Activated CD8-positive, alpha-beta memory T cell treated with anti-CD3 and anti-CD28 coated beads, Interleukin-2, amount 50 U/mL, for 1 hour (primary cell): ENCODE data around the gene RETREG2.

ENCODE experiments used
- DNase-seq: peaks from one replicate; pipeline ENCODE4 v3.0.0-alpha.2; 2020; ENCODE audit errors: extremely low read depth

The RETREG2 gene

GRCh38 chr2:219214141-219214540, 36.1 kb downstream of the RETREG2 start:
- no peak for DNase-seq

- DNase-seq = no peak
Measured at GRCh38 chr2:219214786-219215185, 36.7 kb downstream of the RETREG2 start.

DNA sequence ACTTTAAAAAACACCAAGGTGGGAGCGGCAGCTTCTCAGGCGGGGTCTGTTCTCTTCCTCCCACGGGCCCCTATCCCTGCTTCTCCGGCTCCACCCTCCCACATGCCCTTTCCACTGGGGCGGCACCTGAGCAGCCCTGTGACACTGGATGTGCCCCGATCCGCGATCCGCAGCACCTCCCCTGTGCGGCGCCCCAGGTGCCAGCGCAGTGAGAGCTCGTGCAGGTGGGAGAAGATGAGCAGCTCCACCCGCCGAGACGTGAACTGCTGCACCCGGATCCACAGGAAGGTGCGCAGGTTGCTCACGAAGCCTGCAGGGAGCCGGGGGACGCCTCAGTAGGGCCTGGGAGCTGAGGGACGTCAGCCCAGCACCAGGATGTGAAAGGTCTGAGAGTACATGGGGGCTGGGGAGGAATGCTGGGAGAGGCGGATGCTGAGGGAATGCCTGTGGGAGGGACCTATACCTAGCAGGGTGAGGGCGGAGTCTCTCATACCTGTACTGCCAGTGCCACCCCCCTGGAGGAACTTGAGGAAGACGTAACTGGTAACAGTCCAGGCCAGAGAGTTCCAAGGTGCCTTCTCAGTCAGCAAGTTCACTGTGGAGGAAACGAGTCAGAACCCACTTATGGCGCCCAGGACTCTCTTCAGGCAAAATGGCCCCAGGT, 37.9 kb downstream of the RETREG2 start:
- no peak for DNase-seq

DNA sequence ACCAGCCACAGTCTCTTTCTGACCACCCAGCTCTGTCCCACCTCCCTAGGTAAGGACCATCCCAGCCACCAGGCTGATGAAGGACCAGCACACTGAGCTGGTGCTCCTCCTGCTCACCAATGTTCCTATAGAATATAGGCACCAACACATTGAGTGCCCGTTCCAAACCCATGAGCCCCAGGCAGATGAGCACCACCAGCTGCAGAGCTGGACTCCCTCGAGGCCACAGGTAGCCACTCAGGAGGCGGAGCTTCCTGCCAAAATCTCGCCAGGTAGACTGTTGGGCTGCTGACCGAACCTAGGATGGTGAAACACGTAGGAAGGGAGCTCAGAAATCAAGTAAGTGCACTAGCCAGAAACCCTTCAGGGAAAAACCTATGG, 38.5 kb downstream of the RETREG2 start:
- DNase-seq = no peak

- DNase-seq = no peak
Measured at GRCh38 chr2:219218217-219218731, 40.2 kb downstream of the RETREG2 start.

GRCh38 chr2:219218732-219219701, 40.9 kb downstream of the RETREG2 start, which contains the start of gene ABCB6:
TSS of gene ABCB6 (minus strand) at chr2:219218958. CDS start at chr2:219218673, 285 bp downstream.
- peak; percentile 71 for DNase-seq

- no peak for DNase-seq
Measured at GRCh38 chr2:219219784-219220532, 41.9 kb downstream of the RETREG2 start.

- no peak for DNase-seq
Measured at GRCh38 chr2:219220652-219221402, 42.8 kb downstream of the RETREG2 start.

DNA sequence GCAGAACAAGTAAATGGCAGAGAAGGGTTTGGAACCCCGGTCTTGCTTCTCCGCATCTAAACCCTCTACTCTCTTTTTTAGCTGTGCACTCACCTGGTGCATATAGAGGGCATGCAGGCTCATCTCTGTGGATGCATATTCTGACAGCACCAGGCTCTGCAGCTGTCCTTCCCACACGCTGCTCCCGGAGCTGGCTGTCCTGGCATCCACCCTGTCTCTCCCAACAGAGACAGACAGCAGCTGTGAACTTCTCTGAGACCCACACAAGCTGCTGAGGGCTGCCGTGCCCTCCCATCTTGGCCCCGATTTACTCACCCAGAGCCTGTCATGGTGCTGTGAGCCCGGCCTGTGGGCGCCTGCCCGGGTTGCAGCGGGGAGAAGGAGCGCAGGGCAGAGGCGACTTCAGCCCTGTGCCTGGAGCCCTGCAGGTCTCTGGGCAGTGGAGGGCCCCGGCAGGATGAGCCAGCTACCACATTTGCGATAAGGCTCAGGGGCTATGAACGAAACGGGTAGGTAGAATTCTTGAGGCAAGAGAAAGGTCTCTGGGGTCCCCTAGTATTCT, 44.0 kb downstream of the RETREG2 start:
- no peak for DNase-seq

GRCh38 chr2:219223831-219224610, 45.9 kb downstream of the RETREG2 start:
- no peak for DNase-seq

- no peak for DNase-seq
Measured at GRCh38 chr2:219225350-219225749, 47.3 kb downstream of the RETREG2 start.

DNA sequence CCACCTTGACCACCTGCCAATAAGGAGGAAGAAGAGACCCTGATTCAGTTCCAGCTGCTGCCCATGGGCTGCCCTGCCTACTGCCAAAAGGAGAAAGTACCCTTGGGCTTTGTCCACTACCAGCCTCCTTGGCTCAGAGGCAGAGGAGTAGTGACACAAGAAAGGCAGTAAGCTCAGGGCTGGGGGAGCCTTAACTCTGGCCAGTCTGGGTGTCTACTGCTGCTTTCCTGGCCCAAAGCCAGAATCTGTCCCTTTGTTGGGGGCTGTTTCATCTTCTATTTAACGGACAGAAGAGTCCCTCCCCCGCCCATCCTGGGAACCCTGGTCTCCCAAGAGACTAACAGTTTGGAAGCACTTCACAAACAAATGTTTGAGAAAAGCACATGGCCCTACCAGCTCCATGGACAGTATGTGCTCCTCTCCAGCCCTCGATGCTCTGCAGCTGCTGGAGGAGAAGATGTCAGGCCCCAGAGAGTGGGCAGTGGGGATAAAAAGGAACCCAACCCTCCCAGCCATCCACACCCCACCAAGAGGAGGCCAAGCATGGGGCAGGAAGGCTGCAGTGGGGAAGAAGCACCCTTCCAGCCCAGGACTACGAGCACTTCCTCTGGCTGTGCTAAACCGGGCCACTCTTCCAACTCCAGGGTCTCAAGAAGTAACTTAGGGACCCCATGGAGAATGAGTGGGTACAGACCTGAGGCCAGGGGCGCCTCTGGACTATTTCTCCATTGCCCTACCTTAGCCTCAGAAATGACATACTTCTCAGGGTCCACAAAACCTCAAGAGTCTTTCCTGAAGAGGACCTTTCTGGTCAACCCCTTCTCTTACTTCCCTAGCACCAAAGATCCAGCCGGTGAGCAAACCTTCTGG, 50.2 kb downstream of the RETREG2 start:
- DNase-seq = no peak

- no peak for DNase-seq
Measured at GRCh38 chr2:219228911-219229304, 50.8 kb downstream of the RETREG2 start.

GRCh38 chr2:219229305-219230058, 51.4 kb downstream of the RETREG2 start, which contains the start of the genes ANKZF1 and ATG9A:
TSS of gene ANKZF1 (plus strand) at chr2:219229806. CDS start at chr2:219230258, 452 bp downstream.
TSS of gene ATG9A (minus strand) at chr2:219229636. CDS start at chr2:219228024, 1,612 bp downstream.
- DNase-seq = peak; percentile 97

DNA sequence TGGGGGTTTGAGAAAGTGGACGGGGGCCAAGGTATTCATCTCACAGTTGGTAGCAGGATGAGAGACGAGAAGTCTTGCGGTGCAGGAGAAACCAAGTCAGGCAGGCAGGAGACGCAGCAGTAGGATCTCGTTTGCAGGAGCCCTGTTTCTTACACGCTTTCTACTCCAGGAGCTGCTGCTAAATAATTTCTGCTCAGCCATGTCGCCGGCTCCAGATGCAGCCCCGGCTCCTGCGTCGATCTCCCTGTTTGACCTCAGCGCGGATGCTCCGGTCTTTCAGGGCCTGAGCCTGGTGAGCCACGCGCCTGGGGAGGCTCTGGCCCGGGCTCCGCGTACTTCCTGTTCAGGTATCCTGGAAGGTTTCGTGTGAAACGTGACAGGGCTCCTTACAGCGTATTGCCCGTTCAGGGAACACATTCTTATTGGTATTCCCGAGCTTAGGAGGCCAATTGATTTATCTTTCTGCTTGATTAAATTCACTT, 52.0 kb downstream of the RETREG2 start:
- no peak for DNase-seq

DNA sequence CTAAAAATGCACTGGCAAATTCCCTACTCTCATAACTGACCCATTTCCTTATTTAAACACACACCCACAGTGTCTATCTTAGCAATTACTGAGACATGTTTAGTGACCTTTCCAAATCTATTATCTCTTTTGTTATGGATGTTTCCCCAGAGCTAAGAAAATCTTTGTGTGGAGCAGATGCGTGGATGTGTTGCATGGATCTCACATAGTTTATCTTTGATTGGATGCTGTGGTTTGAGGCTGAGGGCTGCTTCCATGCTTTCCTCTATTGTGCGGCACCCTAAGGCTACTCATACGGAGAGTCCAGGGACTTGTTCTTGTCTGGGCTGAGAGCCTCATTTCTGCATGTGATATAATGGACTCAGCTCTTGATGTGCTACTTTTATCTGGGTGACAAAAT, 56.3 kb downstream of the RETREG2 start:
- DNase-seq = no peak
